ENCODE measurements around the gene ARL8B.
"Not testable (repeated sequence)": the region's sequence is repeated elsewhere in the genome, so short reads cannot be mapped to it uniquely, and the experiment has no call there.

DNA sequence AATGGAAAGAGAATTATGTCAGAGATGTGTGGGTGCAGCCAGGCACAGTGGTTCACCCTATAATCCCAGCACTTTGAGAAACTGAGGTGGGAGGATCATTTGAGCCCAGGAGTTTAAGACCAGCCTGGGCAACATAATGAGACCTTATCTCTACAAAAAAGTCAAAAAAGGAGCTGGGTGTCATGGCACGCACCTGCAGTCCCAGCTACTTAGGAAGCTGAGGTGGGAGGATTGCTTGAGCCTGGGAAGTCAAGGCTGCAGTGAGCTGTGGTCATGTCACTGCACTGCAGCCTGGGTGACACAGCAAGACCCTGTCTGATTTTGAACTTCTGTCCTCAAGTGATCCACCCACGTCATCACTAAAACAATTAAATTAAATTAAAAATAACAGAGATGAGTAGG is 15.2 kb upstream of the ARL8B start:
- not testable (repeated sequence) for TF ChIP-seq CTCF (conservative IDR thresholded peaks at IDR 0.05 in 1 of 2, IDR thresholded peaks at IDR 0.05 in 1 of 2; ENCODE audit: extremely low read depth in 1 of 2, insufficient read depth in 1 of 2, low read depth in 1 of 2, low read length in 2 of 2); EZH2 (IDR thresholded peaks at IDR 0.05; ENCODE audit: borderline replicate concordance, low read length)
